NCI-H774 (cell line): Measurements from ENCODE around the gene SH3TC1.

ENCODE experiments used
- DNase-seq: peaks from one replicate; lab custom pipeline; 2025; lab: John Stamatoyannopoulos, UW

Gene SH3TC1

GRCh38 chr4:8180310-8181093 is 18.6 kb upstream of the SH3TC1 start:
- DNase-seq: no peak

GRCh38 chr4:8181119-8181518 is 18.0 kb upstream of the SH3TC1 start:
- DNase-seq: no peak

- no peak for DNase-seq
Observed at GRCh38 chr4:8181844-8182243, 17.2 kb upstream of the SH3TC1 start.

- DNase-seq: no peak
Observed at GRCh38 chr4:8182294-8182693, 16.8 kb upstream of the SH3TC1 start.

- DNase-seq: no peak
Observed at GRCh38 chr4:8182858-8183725, 16.0 kb upstream of the SH3TC1 start.

GRCh38 chr4:8184061-8184460 is 15.0 kb upstream of the SH3TC1 start:
- no peak for DNase-seq

- no peak for DNase-seq
Observed at GRCh38 chr4:8185295-8185694, 13.8 kb upstream of the SH3TC1 start.

GRCh38 chr4:8185930-8186329 is 13.2 kb upstream of the SH3TC1 start:
- no peak for DNase-seq

GRCh38 chr4:8188085-8188484 is 11.0 kb upstream of the SH3TC1 start:
- DNase-seq: no peak

GRCh38 chr4:8188743-8189550 is 10.1 kb upstream of the SH3TC1 start:
- DNase-seq: peak; percentile 74

GRCh38 chr4:8189551-8190466 is 9.3 kb upstream of the SH3TC1 start:
- no peak for DNase-seq

GRCh38 chr4:8191136-8191747 is 7.8 kb upstream of the SH3TC1 start:
- no peak for DNase-seq

- peak; percentile 80 for DNase-seq
Observed at GRCh38 chr4:8192748-8193738, 6.0 kb upstream of the SH3TC1 start.

GRCh38 chr4:8194306-8195242 is 4.5 kb upstream of the SH3TC1 start:
- DNase-seq: no peak

- DNase-seq: no peak
Observed at GRCh38 chr4:8195431-8195830, 3.7 kb upstream of the SH3TC1 start.

- no peak for DNase-seq
Observed at GRCh38 chr4:8195841-8196458, 3.1 kb upstream of the SH3TC1 start.

- DNase-seq: no peak
Observed at GRCh38 chr4:8197521-8197920, 1.6 kb upstream of the SH3TC1 start.
